SH-SY5Y (cell line): ENCODE results near the gene AGRN.

Source experiments
- GATA2 ChIP-seq: IDR thresholded peaks from 2 replicates; pipeline ENCODE4 v1.6.1; 2011; ENCODE audit warnings: mild to moderate bottlenecking, low read depth, low read length
- GATA3 ChIP-seq: IDR thresholded peaks from 2 replicates; pipeline ENCODE4 v1.6.1; 2011; ENCODE audit warnings: low read depth, mild to moderate bottlenecking, low read length, moderate library complexity

DNA sequence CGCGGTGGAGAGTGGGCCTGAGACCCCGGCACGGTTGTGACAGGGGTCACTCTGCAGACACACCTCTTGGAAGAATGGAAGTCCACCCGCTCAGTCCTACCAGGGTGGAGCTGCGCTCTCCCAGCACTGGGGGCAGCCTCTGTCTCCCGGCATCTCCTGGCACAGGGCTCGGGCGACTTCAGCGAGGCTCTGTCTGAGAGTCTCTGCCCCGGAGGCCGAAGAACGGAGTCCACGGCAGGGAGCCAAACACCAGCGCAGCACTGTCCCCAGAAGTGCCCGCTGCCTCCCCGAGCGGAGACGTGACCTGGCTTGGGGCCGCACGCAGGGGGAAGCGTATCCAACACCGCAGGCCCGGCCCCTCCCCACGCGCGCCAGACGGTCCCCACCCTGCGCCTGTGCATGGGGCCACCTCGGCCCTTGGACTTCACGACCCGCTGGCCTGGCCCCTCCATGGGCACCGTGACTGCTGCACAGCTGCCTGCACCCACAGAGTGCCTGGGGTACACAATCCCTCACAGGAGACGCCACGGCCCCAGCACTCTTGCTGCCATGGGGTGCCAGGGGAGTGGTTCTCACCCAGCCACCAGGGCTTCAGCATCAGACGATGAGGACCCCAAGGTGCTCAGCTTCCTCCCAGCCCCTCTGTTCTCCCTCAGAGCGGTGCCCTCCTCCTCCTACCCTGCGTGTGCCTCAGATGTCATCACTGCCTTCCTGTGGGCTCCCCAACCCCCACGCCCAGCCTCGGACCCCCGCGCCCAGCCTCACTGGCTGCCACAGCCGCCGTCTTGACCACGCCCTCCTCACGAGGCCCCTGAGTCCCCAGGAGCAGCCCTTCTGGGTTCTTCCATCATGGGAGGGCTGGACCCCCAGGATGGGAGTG lies 69.1 kb downstream of the AGRN start:
- TF ChIP-seq GATA3: no peak
- TF ChIP-seq GATA2: no peak
